IMR-90 (cell line): ENCODE data around the gene PEF1. TPM values are rescaled to one million over a fixed set of nuclear protein-coding genes. Genes with fewer than 3 reads are reported as not detected.

ENCODE experiments used
- ATAC-seq: fragments of 200-7000 bp; cut with Tn5 transposase; 2 replicates; pipeline ENCODE4 v1.9.1; 2020; ENCODE audit warnings: low read depth, mild to moderate bottlenecking, moderate library complexity
- BruUV-seq: library from RNA; stranded (reverse); fragments of 400-500 nt; replicated peaks from 2 replicates; lab custom pipeline; 2021; lab: Mats Ljungman, UMichigan
- CTCF ChIA-PET: fragments of 300-600 bp; formaldehyde crosslinking; extraction: SDS; loops from one replicate; lab custom pipeline; 2021; ENCODE audit warnings: antibody characterized with exemption; lab: Yijun Ruan, JAX
- POLR2A ChIA-PET: fragments of 300-600 bp; sonication (Branson Sonifier 250); formaldehyde crosslinking; loops from one replicate; lab custom pipeline; 2022; ENCODE audit warnings: antibody characterized with exemption; ENCODE audit not compliant: unreplicated experiment; lab: Charles Lee
- DNase-seq: peaks from one replicate; pipeline ENCODE4 v3.0.0; 2013
- H2AFZ ChIP-seq: replicated peaks from 2 replicates; pipeline ENCODE3; 2013; ENCODE audit warnings: low read length, mild to moderate bottlenecking; ENCODE audit not compliant: poor library complexity
- H2AK5ac ChIP-seq: 2 replicates; pipeline ENCODE4 v1.6.1; 2013; ENCODE audit warnings: low read depth, low read length, inconsistent platforms
- H2AK9ac ChIP-seq: replicated peaks from 2 replicates; pipeline ENCODE3; 2013; ENCODE audit warnings: mild to moderate bottlenecking, low read depth, low read length, moderate library complexity; ENCODE audit not compliant: poor library complexity
- H2BK120ac ChIP-seq: 2 replicates; pipeline ENCODE4 v1.6.1; 2013; ENCODE audit warnings: low read depth, low read length, inconsistent platforms
- H2BK15ac ChIP-seq: 3 replicates; pipeline ENCODE4 v1.6.1; 2013; ENCODE audit warnings: low read depth, low read length, inconsistent platforms
- H2BK20ac ChIP-seq: 2 replicates; pipeline ENCODE4 v1.6.1; 2013; ENCODE audit warnings: low read depth, mild to moderate bottlenecking, inconsistent platforms, low read length, moderate library complexity
- H2BK5ac ChIP-seq: 2 replicates; pipeline ENCODE4 v1.6.1; 2013; ENCODE audit warnings: mild to moderate bottlenecking, low read depth, low read length, inconsistent platforms; ENCODE audit not compliant: poor library complexity, severe bottlenecking
- H3K14ac ChIP-seq: replicated peaks from 2 replicates; pipeline ENCODE4 v1.6.1; 2013; ENCODE audit warnings: low read depth, low read length, inconsistent platforms
- H3K18ac ChIP-seq: 2 replicates; pipeline ENCODE4 v1.6.1; 2013; ENCODE audit warnings: low read depth, low read length, control low read depth
- H3K23ac ChIP-seq: 2 replicates; pipeline ENCODE4 v1.6.1; 2013; ENCODE audit warnings: low read depth, low read length, inconsistent platforms
- H3K27ac ChIP-seq: 2 replicates; pipeline ENCODE4 v1.5.1; 2013; ENCODE audit warnings: mild to moderate bottlenecking, control low read depth, low read length; ENCODE audit not compliant: insufficient read depth
- H3K27me3 ChIP-seq: 2 replicates; pipeline ENCODE4 v1.6.1; 2013; ENCODE audit warnings: low read length; ENCODE audit not compliant: control insufficient read depth, insufficient read depth
- H3K36me3 ChIP-seq: 2 replicates; pipeline ENCODE4 v1.6.1; 2013; ENCODE audit warnings: low read length, mixed read lengths; ENCODE audit not compliant: control insufficient read depth, insufficient read depth
- H3K4ac ChIP-seq: 2 replicates; pipeline ENCODE4 v1.6.1; 2013; ENCODE audit warnings: low read depth, low read length, inconsistent platforms
- H3K4me1 ChIP-seq: 2 replicates; pipeline ENCODE4 v1.6.1; 2013; ENCODE audit warnings: low read length, mixed read lengths; ENCODE audit not compliant: control insufficient read depth, insufficient read depth
- H3K4me2 ChIP-seq: 2 replicates; pipeline ENCODE4 v1.6.1; 2013; ENCODE audit warnings: low read depth, mild to moderate bottlenecking, control low read depth, low read length, moderate library complexity
- H3K4me3 ChIP-seq: 2 replicates; pipeline ENCODE4 v1.5.1; 2013; ENCODE audit warnings: low read depth, mild to moderate bottlenecking, control low read depth, low read length, moderate library complexity; ENCODE audit not compliant: insufficient read depth
- H3K56ac ChIP-seq: 2 replicates; pipeline ENCODE4 v1.6.1; 2013; ENCODE audit warnings: low read length, inconsistent platforms; ENCODE audit not compliant: insufficient read depth; ENCODE audit errors: extremely low read depth
- H3K79me1 ChIP-seq, 2 experiments: 2 replicates each; pipeline ENCODE4 v1.6.1; 2013; ENCODE audit warnings: low read length in 2 of 2, inconsistent platforms in 1 of 2, low read depth in 1 of 2
- H3K9ac ChIP-seq: 2 replicates; pipeline ENCODE4 v1.6.1; 2013; ENCODE audit warnings: low read depth, low read length, control low read depth
- H3K9me1 ChIP-seq: 2 replicates; pipeline ENCODE4 v1.6.1; 2013; ENCODE audit warnings: low read length, inconsistent platforms; ENCODE audit not compliant: insufficient read depth
- H3K9me3 ChIP-seq: 2 replicates; pipeline ENCODE4 v1.6.1; 2013; ENCODE audit warnings: low read length; ENCODE audit not compliant: control insufficient read depth, insufficient read depth
- H4K20me1 ChIP-seq: 2 replicates; pipeline ENCODE4 v1.6.1; 2013; ENCODE audit warnings: low read length, inconsistent platforms; ENCODE audit not compliant: insufficient read depth
- H4K5ac ChIP-seq: 2 replicates; pipeline ENCODE4 v1.6.1; 2013; ENCODE audit warnings: mild to moderate bottlenecking, low read depth, low read length, control low read depth
- H4K8ac ChIP-seq, 2 experiments: 2 replicates each; pipeline ENCODE4 v1.6.1; 2013; ENCODE audit warnings: low read depth in 2 of 2, low read length in 2 of 2, control low read depth in 1 of 2, inconsistent platforms in 1 of 2
- H4K91ac ChIP-seq: 2 replicates; pipeline ENCODE4 v1.6.1; 2013; ENCODE audit warnings: low read depth, low read length, inconsistent platforms; ENCODE audit not compliant: insufficient read depth
- BHLHE40 ChIP-seq: fragments of 150-350 bp; IDR thresholded peaks from 2 replicates; pipeline ENCODE4 v1.6.1; 2016; ENCODE audit warnings: mild to moderate bottlenecking, low read depth, low read length
- CEBPB ChIP-seq: IDR thresholded peaks from 2 replicates; pipeline ENCODE4 v1.6.1; 2012; ENCODE audit warnings: low read depth, low read length, improper control_type of control experiment
- CHD1 ChIP-seq: IDR thresholded peaks from 2 replicates; pipeline ENCODE4 v1.6.1; 2012; ENCODE audit warnings: low read depth, low read length, improper control_type of control experiment
- CTCF ChIP-seq: conservative IDR thresholded peaks from 2 replicates; pipeline ENCODE4 v1.5.1; 2012; ENCODE audit warnings: mild to moderate bottlenecking, low read depth, low read length, improper control_type of control experiment
- FOS ChIP-seq: fragments of 150-350 bp; IDR thresholded peaks from 2 replicates; pipeline ENCODE4 v1.6.1; 2016; ENCODE audit warnings: low read depth, low read length
- MAZ ChIP-seq: IDR thresholded peaks from 2 replicates; pipeline ENCODE4 v1.6.1; 2012; ENCODE audit warnings: low read depth, mild to moderate bottlenecking, low read length, improper control_type of control experiment, moderate library complexity, borderline replicate concordance
- NFE2L2 ChIP-seq: fragments of 150-350 bp; IDR thresholded peaks from 2 replicates; pipeline ENCODE4 v1.6.1; 2016; ENCODE audit warnings: low read depth, mild to moderate bottlenecking, low read length
- POLR2A ChIP-seq: IDR thresholded peaks from 2 replicates; pipeline ENCODE4 v1.6.1; 2012; ENCODE audit warnings: mild to moderate bottlenecking, low read depth, low read length
- RAD21 ChIP-seq: IDR thresholded peaks from 2 replicates; pipeline ENCODE4 v1.6.1; 2012; ENCODE audit warnings: low read length, improper control_type of control experiment
- SMC3 ChIP-seq: fragments of 150-350 bp; IDR thresholded peaks from 2 replicates; pipeline ENCODE4 v1.6.1; 2016; ENCODE audit warnings: low read depth, mild to moderate bottlenecking, antibody characterized with exemption, low read length, moderate library complexity
- WGBS, 2 experiments: methylation state at CpG; one replicate each; pipeline versions ENCODE4 v1.1.5 to v1.1.7; 2013; ENCODE audit warnings: missing lambda C conversion rate in 2 of 2; ENCODE audit not compliant: insufficient read length in 1 of 2; ENCODE audit errors: extremely low coverage in 2 of 2; 5-methylcytosine and 5-hydroxymethylcytosine counted together
- dilution Hi-C: fragments of 300-500 bp; cut with HindIII; formaldehyde crosslinking; loops from one replicate; pipeline ENCODE4 v1.14.3; 2018; ENCODE audit warnings: low sequenced_read_pairs; ENCODE audit not compliant: unreplicated experiment
- in situ Hi-C: fragments of 300-500 bp; cut with MboI; formaldehyde crosslinking; loops from 3 replicates; pipeline ENCODE4 v1.14.3; 2019; ENCODE audit warnings: low sequenced_read_pairs, inconsistent platforms, mixed read lengths
- intact Hi-C: fragments of 100-400 bp; cut with micrococcal nuclease; formaldehyde crosslinking; loops from 2 replicates; pipeline ENCODE4 v1.10.0; 2022
- polyA plus RNA-seq, 3 experiments: library from polyadenylated mRNA; depleted of rRNA; stranded (reverse); fragments of >200 nt; gene quantifications; 2 replicates each; pipeline ENCODE4 v1.2.3, GENCODE V29; 2012; ENCODE audit warnings: low replicate concordance in 1 of 3
- total RNA-seq: library from RNA; depleted of rRNA; stranded (reverse); fragments of >200 nt; gene quantifications from 2 replicates; pipeline ENCODE4 v1.2.3, GENCODE V29; 2012
- TF ChIP-seq, protein P1 (sequence below): fragments of 150-350 bp; IDR thresholded peaks from 2 replicates; pipeline ENCODE4 v1.6.1; 2017; ENCODE audit warnings: mild to moderate bottlenecking, antibody characterized with exemption, low read length, low read depth

The PEF1 gene
- total and polyA plus RNA-seq, 2 of the 4 experiments (the other 2 are of a cell fraction), result 84.2 to 104 TPM

- Histone ChIP-seq H4K20me1 (no peaks in the 10 kb centered on the region), H2AK5ac (no peak overlapping the region), H3K9me1 (peaks cover 3% of the 10 kb centered on the region; the same call in 1 of the 2 replicates), H3K4me2 (no peak overlapping the region), H2AK9ac (no peak overlapping the region), H2BK120ac (no peak overlapping the region), H3K4me1 (no peaks in the 10 kb centered on the region), H2BK15ac (no peak overlapping the region), H4K91ac (no peak overlapping the region), H2BK20ac (no peak overlapping the region), H3K79me1 (peaks cover 0 to 3% of the 10 kb centered on the region in 2 experiments; a peak in 1 of 4 replicates), H3K9me3 (no peaks in the 10 kb centered on the region), H4K5ac (no peak overlapping the region), H3K18ac (no peak overlapping the region), H3K27ac (no peak overlapping the region), H3K36me3 (peaks cover 73% of the 10 kb centered on the region), H2BK5ac (no peak overlapping the region), H3K9ac (no peak overlapping the region), H3K14ac (no peak overlapping the region), H3K27me3 (no peaks in the 10 kb centered on the region), H3K4ac (no peak overlapping the region), H3K4me3 (no peak overlapping the region), H2AFZ (no peak overlapping the region), H3K56ac (no peak overlapping the region), H3K23ac (no peak overlapping the region), H4K8ac (no peak overlapping the region)
- WGBS, 2 experiments, result 60% methylated on average over 1 of the region's 6 CpGs; no CpG with 5 or more reads in 1 of the 2 experiments
- ChIA-PET CTCF (interaction anchor here (1.2 kb wide), 1 partner anchor 14 kb away, joined by 3 read pairs; no protein-coding TSS in a partner anchor), POLR2A (no interaction called here)
- in situ Hi-C loops (no loop called here), dilution Hi-C loops (no loop called here), intact Hi-C loops (no loop called here)
- TF ChIP-seq RAD21 (no peak), MAZ (no peak), POLR2A (no peak), NFE2L2 (no peak), CEBPB (no peak), BHLHE40 (no peak), CTCF (no peak), FOS (no peak), CHD1 (no peak), SMC3 (no peak)
- TF ChIP-seq, protein P1, sequence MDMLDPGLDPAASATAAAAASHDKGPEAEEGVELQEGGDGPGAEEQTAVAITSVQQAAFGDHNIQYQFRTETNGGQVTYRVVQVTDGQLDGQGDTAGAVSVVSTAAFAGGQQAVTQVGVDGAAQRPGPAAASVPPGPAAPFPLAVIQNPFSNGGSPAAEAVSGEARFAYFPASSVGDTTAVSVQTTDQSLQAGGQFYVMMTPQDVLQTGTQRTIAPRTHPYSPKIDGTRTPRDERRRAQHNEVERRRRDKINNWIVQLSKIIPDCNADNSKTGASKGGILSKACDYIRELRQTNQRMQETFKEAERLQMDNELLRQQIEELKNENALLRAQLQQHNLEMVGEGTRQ, result no peak
- no TSS peak for BruUV-seq
- ATAC-seq, result no peak
- DNase-seq, result no peak
These were observed 33.3 kb upstream of the PEF1 start for GRCh38 chr1:31677949-31678348.
